ENCODE results near the gene STAT5A.
"Not testable (repeated sequence)": the region's sequence is repeated elsewhere in the genome, so short reads cannot be mapped to it uniquely, and the experiment has no call there.

STAT5A gene

DNA sequence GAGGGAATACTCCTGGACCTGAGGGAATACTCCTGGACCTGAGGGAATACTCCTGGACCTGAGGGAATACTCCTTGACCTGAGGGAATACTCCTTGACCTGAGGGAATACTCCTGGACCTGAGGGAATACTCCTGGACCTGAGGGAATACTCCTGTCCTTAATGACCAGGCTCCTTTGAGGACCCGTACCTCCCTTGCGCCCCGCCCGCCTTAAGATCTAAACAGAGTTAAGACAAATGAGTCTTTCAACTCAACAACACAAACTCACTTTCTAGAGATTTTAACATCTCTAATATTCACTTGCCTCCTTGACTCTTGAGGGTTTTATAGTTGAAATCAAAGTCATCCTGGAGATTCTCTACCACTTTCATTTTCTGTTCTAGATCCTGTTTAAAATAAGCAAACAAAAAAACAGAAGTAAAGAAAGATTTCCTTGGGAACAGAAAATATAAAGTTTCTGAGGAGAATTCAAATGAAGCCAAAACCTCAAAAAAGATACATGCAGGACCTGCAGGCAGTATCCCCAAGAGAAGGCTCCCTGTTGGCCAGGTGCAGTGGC lies 50.2 kb downstream of the STAT5A start:
- no peak for DNase-seq

DNA sequence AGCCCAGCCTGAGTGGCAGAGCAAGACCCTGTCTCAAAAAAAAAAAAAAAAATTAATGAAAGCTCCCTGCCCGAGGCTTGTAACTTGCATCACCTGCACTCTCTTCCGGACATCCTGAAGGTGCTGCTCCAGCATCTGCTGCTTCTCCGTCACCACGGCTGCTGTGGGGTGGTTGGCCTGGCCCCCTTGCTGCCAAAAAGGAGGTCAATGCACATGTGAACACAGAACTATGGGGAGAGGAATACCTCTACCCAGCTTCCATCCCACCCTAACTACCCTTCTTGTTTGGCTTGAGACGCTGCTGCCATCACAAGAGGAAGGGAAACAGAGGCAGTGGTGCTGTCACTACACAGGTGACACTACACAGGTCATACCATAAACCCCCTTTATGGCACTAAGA lies 50.9 kb downstream of the STAT5A start:
- DNase-seq, result no peak

DNA sequence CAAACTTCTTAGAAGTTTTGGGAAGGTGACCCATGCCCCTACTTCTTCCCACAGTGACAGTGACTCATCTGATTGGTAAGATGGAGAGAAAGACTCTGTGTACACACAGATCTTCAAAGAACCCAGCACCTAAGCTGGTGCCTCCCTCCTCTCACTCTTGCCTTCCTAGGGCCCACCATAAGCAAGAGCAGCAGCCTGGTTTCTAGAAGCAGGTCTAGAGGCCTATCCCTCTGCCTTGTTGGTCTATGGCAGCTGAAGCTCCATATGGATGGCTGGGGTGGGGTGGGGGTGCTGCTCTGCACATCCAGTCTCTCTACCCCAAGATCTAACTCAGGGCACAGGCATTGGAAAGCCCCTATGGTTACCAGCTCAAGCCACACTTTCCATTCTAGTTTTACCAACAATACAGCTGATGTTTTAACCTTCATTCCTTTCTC lies 52.4 kb downstream of the STAT5A start:
- DNase-seq, result peak; percentile 10

DNA sequence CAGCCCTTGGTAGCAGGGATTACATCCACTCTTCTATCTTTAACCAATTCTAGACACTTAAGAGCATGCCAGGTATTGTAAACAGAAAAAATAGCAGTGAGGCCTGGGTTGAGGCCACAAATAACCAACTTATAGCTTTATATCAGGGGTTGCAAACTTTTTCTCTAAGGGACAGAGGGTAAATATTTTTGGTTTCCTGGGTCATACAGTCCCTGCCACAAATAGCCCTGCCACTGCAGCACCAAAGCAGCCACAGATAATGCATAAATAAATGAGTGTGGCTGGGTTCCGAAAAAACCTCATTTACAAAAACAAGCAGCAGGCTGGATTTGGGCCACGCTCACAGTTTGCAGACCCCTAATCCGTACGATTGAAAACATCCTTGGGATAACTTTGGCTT lies 53.3 kb downstream of the STAT5A start:
- no peak for DNase-seq

DNA sequence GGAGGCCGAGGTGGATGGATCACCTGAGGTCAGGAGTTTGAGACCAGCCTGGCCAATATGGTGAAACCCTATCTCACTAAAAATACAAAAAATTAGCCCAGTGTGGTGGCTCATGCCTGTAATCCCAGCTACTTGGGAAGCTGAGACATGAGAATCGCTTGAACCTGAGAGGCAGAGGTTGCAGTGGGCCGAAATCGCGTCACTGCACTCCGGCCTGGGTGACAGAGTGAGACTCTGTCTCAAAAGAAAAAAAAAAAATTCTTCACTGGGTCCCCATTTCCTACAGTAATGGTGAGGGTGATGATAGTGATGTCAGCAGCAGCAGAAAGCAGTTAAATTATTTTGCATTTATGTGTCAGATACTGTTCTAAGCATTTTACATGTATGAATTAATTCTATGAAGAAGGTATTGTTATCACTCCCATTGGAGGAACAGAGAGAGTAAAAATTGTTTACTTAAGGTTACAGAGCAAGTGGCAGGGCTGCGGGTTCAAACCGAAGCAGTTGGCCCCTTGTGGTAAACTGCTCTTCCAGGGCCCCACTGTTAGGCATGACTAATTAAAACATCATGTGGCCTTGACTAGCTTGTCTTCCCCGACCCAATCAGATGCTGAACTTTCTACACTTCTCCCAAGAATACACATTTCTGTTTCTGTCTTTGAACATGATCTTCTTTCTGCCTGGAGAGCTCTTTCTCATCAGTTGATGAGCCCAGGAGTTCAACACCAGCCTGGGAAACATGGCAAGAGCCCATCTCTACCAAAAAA lies 54.1 kb downstream of the STAT5A start:
- no peak for DNase-seq

DNA sequence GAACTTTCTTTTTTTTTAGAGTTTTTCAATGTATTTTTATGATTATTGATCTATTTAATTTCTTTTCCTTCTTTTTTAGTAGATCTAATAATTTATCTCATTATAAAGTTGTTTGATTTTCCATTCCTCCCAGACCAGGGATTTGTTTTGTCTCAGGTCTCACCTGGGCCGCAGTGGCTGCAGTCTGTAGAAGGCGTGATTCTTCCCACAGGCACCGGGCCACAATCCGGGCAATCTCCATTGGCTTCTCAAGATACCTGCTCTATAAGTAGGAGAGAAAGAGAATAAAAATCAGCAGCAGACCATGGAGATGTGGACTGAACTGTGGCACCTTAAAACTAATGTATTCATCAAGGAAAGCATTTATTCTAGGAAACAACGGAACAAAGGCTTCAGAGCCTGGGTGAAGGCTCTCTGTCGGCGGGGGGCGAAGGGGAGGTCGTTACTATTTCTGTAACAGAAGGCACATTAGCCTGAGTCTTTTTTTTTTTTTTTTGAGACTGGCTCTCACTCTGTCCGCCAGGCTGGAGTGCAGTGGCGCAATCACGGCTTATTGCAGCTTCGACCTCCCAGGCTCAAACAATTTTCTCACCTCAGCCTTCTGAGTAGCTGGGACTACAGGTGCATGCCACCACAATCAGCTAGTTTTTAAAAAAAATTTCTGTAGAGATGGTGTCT lies 57.2 kb downstream of the STAT5A start:
- no peak for DNase-seq

DNA sequence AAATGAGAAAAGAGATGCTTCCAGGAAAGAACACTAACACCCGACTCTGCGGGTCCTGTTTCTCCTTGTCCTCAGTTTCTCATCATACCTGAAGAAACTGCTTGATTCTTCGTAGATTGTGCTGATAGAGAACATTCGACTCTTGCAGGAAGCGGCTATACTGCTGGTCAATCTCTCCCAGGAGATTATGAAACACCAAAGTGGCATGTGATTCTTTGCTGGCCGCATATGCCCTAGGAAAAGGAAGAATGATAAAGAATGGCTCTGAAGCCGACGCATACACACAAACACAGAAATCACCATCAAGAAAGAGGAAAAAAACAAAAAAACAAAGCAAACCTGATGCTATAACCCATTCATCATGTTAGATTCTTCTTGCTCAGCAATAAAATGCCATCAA lies 58.2 kb downstream of the STAT5A start:
- DNase-seq, result no peak

DNA sequence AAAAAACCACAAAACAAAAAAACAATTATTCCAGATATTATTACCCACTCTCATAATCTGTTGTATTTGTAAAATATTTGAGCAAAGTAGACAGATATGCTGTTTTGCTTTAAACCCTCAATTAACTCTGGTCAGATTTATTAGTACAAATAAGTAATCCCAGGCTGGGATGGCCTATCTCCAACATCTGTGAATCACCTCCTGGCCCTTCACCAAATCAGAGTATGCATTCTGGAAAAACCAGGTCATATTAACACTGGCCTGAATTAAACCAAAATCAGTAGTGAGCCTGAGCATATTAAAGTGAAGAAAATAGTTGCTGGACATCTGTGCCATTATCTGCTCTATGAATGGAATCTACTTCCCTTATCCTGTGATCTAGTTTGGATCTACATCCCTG lies 58.9 kb downstream of the STAT5A start:
- no peak for DNase-seq

DNA sequence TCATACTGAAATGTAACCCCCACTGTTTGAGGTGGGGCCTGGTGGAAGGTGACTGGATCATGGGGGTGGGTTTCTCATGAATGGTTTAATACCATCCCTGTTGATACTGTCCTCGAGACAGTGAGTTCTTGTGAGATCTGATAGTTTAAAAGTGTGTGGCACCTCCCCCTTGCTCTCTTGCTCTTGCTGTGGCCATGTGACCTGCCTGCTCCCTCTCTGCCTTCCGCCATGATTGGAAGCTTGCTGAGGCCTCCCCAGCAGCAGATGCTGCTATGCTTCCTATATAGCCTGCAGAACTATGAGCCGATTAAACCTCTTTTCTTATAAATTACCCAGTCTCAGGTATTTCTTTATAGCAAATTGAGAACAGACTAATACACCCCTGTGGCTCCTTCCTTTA lies 59.3 kb downstream of the STAT5A start:
- DNase-seq, result no peak

DNA sequence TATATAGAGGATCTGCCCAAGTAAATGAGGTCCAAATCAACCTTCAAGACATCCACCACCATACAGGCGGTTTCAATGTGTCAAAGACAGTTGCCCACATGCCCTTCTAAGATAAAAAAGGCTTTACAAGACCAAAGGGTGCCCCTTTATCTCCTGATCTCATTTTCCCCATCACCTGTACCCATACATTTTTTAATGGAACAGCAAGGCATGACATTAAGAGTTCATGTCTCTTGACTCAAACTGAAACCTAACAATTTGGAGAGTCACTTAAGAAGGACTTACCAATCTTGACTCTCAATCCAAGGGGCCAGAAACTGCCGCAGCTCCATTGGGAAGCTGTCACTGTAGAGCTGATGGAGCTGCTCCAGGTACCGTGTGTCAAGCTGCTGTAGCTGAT lies 59.8 kb downstream of the STAT5A start:
- DNase-seq, result no peak

DNA sequence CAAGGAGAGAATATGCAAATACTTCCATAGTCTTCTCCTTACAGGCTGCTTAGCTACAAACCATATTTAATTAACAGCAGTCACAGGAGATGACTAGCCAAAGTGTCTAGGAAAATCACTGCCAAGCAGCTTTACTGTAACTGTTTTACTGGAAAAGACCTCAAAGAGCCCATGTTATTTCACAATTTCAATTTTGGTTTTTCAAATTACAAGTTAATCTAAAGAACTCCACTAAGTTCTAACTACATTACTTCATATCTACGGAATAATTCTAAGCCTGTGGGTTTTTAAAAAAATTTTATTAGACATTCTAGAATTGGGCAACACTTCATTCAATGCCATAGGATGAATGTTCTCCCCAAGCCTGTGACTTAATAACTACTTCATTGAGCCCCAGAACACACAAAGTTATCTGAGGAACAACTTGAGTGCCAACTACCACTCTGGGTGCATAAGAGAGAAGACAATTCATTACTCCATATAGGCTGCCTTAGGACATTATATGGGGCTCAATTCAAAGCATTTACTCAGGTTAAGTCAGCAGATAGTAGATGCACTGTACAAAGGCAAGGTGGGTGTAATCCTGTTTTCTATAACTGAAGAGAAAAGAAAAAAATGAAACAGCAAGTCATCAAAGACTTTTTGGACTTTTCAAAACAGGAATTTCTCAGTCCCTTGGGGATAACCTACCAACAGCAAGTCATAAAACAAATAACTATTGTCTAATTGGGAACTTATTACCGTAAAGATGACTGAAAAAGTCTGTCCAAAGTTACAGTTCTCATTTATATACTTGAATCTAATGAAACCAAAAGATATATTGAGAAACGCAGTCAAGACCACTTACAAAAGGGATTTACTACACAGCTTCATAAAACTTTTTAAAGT lies 66.9 kb downstream of the STAT5A start:
- DNase-seq, result no peak

DNA sequence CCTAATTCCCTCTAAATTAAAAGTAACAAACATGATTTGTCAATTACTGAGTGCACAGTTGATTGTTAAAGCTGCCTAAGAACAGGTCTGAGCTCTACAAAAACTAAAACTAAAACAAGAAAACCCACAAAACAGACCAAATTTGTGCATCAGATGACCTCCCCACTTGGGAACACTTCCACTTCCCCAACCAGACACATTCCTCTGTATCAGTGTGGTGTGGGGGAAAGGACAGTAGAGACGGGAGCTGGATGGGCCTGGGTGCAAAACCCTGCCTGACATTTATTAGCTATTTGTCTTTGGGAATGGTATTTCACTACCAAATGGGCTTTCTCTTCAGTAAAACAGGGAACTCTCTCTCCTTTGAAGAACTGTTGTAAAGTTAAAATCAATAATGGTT lies 70.1 kb downstream of the STAT5A start:
- DNase-seq, result no peak

DNA sequence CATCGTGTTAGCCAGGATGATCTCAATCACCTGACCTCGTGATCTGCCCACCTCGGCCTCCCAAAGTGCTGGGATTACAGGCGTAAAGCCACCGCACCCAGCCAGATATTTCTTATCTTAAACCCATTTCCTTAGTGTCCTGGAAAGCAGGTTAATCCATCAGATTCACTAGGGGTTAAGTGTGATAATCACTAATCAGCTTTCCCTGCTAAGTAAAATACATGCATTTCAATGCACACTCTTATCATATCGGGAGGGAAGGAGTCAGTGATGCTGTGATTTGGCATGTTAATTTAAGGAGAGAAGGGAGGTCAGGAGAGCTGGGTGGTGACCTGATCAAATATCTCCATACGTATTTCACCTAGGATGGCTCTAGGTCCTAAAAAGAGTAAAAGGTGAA lies 70.8 kb downstream of the STAT5A start:
- DNase-seq, result no peak

DNA sequence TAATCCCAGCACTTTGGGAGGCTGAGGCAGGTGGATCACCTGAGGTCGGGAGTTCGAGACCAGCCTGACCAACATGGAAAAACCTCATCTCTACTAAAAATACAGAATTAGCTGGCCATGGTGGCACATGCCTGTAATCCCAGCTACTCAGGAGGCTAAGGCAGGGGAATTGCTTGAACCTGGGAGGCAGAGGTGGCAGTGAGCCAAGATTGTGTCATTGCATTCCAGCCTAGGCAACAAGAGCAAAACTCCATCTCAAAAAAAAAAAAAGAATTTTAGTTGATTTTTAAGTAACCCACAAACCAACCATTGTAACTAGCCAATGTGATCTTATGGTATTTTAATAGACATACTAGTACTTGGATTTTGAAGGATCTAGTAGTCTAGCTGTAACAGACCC lies 72.1 kb downstream of the STAT5A start:
- not testable (repeated sequence) for DNase-seq

Data from activated CD4-positive, alpha-beta T cell treated with anti-CD3 and anti-CD28 coated beads for 1 hour (primary cell).